GM23338 (cell line): ENCODE measurements around the gene ZNF605. TPM values are rescaled to one million over a fixed set of nuclear protein-coding genes. Genes with fewer than 3 reads are reported as not detected.

ENCODE experiments used
- ATAC-seq: fragments of 200-7000 bp; cut with Tn5 transposase; 3 replicates; pipeline ENCODE4 v1.9.1; 2020
- DNase-seq: peaks from one replicate; pipeline ENCODE4 v3.0.0-alpha.2; 2015; ENCODE audit warnings: low spot score
- H2AFZ ChIP-seq: fragments of 200-600 bp; sonication (generic); 2 replicates; pipeline ENCODE4 v1.8.0; 2016; ENCODE audit warnings: antibody characterized with exemption, mild to moderate bottlenecking, moderate library complexity
- H3F3A ChIP-seq: fragments of 200-600 bp; sonication (generic); replicated peaks from 2 replicates; pipeline ENCODE4 v1.8.0; 2017; ENCODE audit warnings: antibody characterized with exemption, mixed run types, low read depth
- H3K27ac ChIP-seq: fragments of 200-600 bp; sonication (generic); 2 replicates; pipeline ENCODE4 v1.6.1; 2016; ENCODE audit warnings: low read depth
- H3K27me3 ChIP-seq: fragments of 200-600 bp; sonication (generic); 2 replicates; pipeline ENCODE4 v1.8.0; 2016; ENCODE audit warnings: mild to moderate bottlenecking, mixed run types, moderate library complexity; ENCODE audit not compliant: insufficient read depth
- H3K36me3 ChIP-seq: fragments of 200-600 bp; sonication (generic); 2 replicates; pipeline ENCODE4 v1.8.0; 2016; ENCODE audit warnings: mild to moderate bottlenecking; ENCODE audit not compliant: insufficient read depth
- H3K4me1 ChIP-seq: fragments of 200-600 bp; sonication (generic); 2 replicates; pipeline ENCODE4 v1.8.0; 2016; ENCODE audit warnings: mild to moderate bottlenecking, moderate library complexity; ENCODE audit not compliant: insufficient read depth
- H3K4me2 ChIP-seq: fragments of 200-600 bp; sonication (generic); 2 replicates; pipeline ENCODE4 v1.7.1; 2017; ENCODE audit warnings: mixed run types
- H3K4me3 ChIP-seq: fragments of 200-600 bp; sonication (generic); 2 replicates; pipeline ENCODE4 v1.6.1; 2016; ENCODE audit warnings: mixed run types
- H3K79me2 ChIP-seq: fragments of 200-600 bp; sonication (generic); replicated peaks from 2 replicates; pipeline ENCODE4 v1.8.0; 2017; ENCODE audit warnings: mild to moderate bottlenecking; ENCODE audit not compliant: insufficient read depth
- H3K9me2 ChIP-seq: fragments of 200-600 bp; sonication (generic); 2 replicates; pipeline ENCODE4 v1.8.0; 2017; ENCODE audit not compliant: insufficient read depth
- H4K20me1 ChIP-seq: fragments of 200-600 bp; sonication (generic); replicated peaks from 2 replicates; pipeline ENCODE4 v1.8.0; 2017; ENCODE audit warnings: mild to moderate bottlenecking; ENCODE audit not compliant: insufficient read depth
- H3K27ac Mint-ChIP-seq: 2 replicates; pipeline ENCODE4 v1.8.0; 2020; ENCODE audit warnings: inconsistent platforms, mild to moderate bottlenecking, moderate library complexity, mixed read lengths
- H3K27me3 Mint-ChIP-seq: 3 replicates; pipeline ENCODE4 v1.8.0; 2022; ENCODE audit warnings: low read depth, mild to moderate bottlenecking, moderate library complexity, mixed read lengths, inconsistent platforms; ENCODE audit not compliant: insufficient read depth, poor library complexity
- H3K36me3 Mint-ChIP-seq: 3 replicates; pipeline ENCODE4 v1.8.0; 2021; ENCODE audit warnings: low read depth, mild to moderate bottlenecking, inconsistent platforms, moderate library complexity, mixed read lengths
- H3K4me1 Mint-ChIP-seq: 3 replicates; pipeline ENCODE4 v1.8.0; 2020; ENCODE audit warnings: mild to moderate bottlenecking, inconsistent platforms, mixed read lengths
- H3K4me3 Mint-ChIP-seq: 3 replicates; pipeline ENCODE4 v1.8.0; 2021; ENCODE audit warnings: moderate library complexity, mild to moderate bottlenecking, inconsistent platforms, mixed read lengths
- H3K9me3 Mint-ChIP-seq: 3 replicates; pipeline ENCODE4 v1.8.0; 2020; ENCODE audit warnings: moderate library complexity, mild to moderate bottlenecking, inconsistent platforms, mixed read lengths
- EZH2 ChIP-seq: fragments of 200-600 bp; sonication (generic); IDR thresholded peaks from one replicate; pipeline ENCODE4 v1.8.0; 2017; ENCODE audit warnings: antibody characterized with exemption, mild to moderate bottlenecking, low read depth; ENCODE audit not compliant: unreplicated experiment
- EZH2phosphoT487 ChIP-seq: fragments of 200-600 bp; sonication (generic); IDR thresholded peaks from one replicate; pipeline ENCODE4 v1.8.1; 2018; ENCODE audit warnings: antibody characterized with exemption; ENCODE audit not compliant: unreplicated experiment
- POLR2AphosphoS5 ChIP-seq: IDR thresholded peaks from 2 replicates; pipeline ENCODE4 v1.6.1; 2016; ENCODE audit warnings: antibody characterized with exemption, low read depth
- polyA plus RNA-seq: library from polyadenylated mRNA; unstranded; fragments of >200 nt; fragmentation: Nextera tagmentation; extraction: Ambion mirVana; gene quantifications from 2 replicates; pipeline ENCODE4 v1.2.1, GENCODE V29; 2016
- total RNA-seq: library from RNA; depleted of rRNA; stranded (reverse); fragments of >200 nt; shearing (Covaris generic); gene quantifications from 2 replicates; pipeline ENCODE4 v1.2.3, GENCODE V29; 2014
- TF ChIP-seq, protein P1 (sequence below), 2 experiments: fragments of 200-600 bp in 1 of 2; sonication (generic) in 1 of 2; conservative IDR thresholded peaks; 2 replicates each; pipeline versions ENCODE4 v1.5.1 to v1.6.1; 2016 to 2017; ENCODE audit warnings: antibody characterized with exemption in 2 of 2, low read depth in 2 of 2, mild to moderate bottlenecking in 2 of 2, moderate library complexity in 1 of 2
- TF ChIP-seq, protein P2 (sequence below): fragments of 250-450 bp; sonication (Bioruptor Pico); IDR thresholded peaks from 2 replicates; pipeline ENCODE4 v1.5.0; 2020; ENCODE audit warnings: mild to moderate bottlenecking, moderate library complexity

ZNF605 gene
- total and polyA plus RNA-seq, 2 experiments from 2014 or later: 13.5 to 17.1 TPM

DNA sequence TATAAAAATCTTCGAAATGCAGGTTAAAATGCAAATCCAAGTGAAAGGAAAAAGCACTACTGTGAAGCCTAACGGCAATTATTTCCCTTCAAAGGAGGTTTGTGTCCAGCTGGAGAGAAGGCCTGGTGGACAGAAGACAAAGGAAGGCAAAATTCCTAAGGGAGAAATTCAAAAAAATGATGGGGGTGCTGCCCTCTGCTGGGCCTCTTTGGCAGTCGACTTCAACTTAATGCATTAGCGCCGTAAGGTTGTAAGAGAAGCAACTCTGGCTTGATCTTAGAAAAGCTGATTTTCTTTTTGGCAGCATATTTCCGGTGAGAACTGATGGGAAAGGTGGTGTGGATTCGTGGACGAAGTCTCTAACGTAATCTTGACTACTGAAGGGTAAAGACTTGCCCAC is 34.4 kb downstream of the ZNF605 start:
- Histone ChIP-seq H4K20me1 (no peaks in the 10 kb centered on the region), H3K4me2 (no peak overlapping the region), H3K4me1 (no peaks in the 10 kb centered on the region), H3K27ac (no peak overlapping the region), H3F3A (0 out of 2 replicates have a peak, but pooled peaks cover 10% of the 10 kb centered on the region), H3K4me3 (no peak overlapping the region), H3K27me3 (0 out of 2 replicates have a peak, but pooled peaks cover 4% of the 10 kb centered on the region), H2AFZ (no peak overlapping the region), H3K79me2 (no peaks in the 10 kb centered on the region), H3K36me3 (peaks cover 22% of the 10 kb centered on the region), H3K9me2 (no peaks in the 10 kb centered on the region)
- peaks cover 75% of the 10 kb centered on the region for H3K36me3 Mint-ChIP-seq
- peaks cover 96% of the 10 kb centered on the region for H3K9me3 Mint-ChIP-seq
- DNase-seq (peak; percentile 62), ATAC-seq (no peak)
- no peak overlapping the region for H3K27ac Mint-ChIP-seq
- no peaks in the 10 kb centered on the region for H3K4me1 Mint-ChIP-seq
- TF ChIP-seq POLR2AphosphoS5 (no peak), EZH2phosphoT487 (no peak), EZH2 (no peak)
- TF ChIP-seq, protein P1, sequence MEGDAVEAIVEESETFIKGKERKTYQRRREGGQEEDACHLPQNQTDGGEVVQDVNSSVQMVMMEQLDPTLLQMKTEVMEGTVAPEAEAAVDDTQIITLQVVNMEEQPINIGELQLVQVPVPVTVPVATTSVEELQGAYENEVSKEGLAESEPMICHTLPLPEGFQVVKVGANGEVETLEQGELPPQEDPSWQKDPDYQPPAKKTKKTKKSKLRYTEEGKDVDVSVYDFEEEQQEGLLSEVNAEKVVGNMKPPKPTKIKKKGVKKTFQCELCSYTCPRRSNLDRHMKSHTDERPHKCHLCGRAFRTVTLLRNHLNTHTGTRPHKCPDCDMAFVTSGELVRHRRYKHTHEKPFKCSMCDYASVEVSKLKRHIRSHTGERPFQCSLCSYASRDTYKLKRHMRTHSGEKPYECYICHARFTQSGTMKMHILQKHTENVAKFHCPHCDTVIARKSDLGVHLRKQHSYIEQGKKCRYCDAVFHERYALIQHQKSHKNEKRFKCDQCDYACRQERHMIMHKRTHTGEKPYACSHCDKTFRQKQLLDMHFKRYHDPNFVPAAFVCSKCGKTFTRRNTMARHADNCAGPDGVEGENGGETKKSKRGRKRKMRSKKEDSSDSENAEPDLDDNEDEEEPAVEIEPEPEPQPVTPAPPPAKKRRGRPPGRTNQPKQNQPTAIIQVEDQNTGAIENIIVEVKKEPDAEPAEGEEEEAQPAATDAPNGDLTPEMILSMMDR (conservative IDR thresholded peaks at IDR 0.05; ENCODE audit: low read depth in 2 of 2): peak; percentile 53 to 82
- TF ChIP-seq, protein P2, sequence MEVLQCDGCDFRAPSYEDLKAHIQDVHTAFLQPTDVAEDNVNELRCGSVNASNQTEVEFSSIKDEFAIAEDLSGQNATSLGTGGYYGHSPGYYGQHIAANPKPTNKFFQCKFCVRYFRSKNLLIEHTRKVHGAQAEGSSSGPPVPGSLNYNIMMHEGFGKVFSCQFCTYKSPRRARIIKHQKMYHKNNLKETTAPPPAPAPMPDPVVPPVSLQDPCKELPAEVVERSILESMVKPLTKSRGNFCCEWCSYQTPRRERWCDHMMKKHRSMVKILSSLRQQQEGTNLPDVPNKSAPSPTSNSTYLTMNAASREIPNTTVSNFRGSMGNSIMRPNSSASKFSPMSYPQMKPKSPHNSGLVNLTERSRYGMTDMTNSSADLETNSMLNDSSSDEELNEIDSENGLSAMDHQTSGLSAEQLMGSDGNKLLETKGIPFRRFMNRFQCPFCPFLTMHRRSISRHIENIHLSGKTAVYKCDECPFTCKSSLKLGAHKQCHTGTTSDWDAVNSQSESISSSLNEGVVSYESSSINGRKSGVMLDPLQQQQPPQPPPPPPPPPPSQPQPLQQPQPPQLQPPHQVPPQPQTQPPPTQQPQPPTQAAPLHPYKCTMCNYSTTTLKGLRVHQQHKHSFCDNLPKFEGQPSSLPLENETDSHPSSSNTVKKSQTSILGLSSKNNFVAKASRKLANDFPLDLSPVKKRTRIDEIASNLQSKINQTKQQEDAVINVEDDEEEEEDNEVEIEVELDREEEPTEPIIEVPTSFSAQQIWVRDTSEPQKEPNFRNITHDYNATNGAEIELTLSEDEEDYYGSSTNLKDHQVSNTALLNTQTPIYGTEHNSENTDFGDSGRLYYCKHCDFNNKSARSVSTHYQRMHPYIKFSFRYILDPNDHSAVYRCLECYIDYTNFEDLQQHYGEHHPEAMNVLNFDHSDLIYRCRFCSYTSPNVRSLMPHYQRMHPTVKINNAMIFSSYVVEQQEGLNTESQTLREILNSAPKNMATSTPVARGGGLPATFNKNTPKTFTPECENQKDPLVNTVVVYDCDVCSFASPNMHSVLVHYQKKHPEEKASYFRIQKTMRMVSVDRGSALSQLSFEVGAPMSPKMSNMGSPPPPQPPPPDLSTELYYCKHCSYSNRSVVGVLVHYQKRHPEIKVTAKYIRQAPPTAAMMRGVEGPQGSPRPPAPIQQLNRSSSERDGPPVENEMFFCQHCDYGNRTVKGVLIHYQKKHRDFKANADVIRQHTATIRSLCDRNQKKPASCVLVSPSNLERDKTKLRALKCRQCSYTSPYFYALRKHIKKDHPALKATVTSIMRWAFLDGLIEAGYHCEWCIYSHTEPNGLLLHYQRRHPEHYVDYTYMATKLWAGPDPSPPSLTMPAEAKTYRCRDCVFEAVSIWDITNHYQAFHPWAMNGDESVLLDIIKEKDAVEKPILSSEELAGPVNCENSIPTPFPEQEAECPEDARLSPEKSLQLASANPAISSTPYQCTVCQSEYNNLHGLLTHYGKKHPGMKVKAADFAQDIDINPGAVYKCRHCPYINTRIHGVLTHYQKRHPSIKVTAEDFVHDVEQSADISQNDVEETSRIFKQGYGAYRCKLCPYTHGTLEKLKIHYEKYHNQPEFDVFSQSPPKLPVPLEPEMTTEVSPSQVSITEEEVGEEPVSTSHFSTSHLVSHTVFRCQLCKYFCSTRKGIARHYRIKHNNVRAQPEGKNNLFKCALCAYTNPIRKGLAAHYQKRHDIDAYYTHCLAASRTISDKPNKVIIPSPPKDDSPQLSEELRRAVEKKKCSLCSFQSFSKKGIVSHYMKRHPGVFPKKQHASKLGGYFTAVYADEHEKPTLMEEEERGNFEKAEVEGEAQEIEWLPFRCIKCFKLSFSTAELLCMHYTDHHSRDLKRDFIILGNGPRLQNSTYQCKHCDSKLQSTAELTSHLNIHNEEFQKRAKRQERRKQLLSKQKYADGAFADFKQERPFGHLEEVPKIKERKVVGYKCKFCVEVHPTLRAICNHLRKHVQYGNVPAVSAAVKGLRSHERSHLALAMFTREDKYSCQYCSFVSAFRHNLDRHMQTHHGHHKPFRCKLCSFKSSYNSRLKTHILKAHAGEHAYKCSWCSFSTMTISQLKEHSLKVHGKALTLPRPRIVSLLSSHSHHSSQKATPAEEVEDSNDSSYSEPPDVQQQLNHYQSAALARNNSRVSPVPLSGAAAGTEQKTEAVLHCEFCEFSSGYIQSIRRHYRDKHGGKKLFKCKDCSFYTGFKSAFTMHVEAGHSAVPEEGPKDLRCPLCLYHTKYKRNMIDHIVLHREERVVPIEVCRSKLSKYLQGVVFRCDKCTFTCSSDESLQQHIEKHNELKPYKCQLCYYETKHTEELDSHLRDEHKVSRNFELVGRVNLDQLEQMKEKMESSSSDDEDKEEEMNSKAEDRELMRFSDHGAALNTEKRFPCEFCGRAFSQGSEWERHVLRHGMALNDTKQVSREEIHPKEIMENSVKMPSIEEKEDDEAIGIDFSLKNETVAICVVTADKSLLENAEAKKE (CRISPR knock-in tag): no peak
- no peak overlapping the region for H3K4me3 Mint-ChIP-seq
- H3K27me3 Mint-ChIP-seq: peaks cover 9% of the 10 kb centered on the region
